Skeletal muscle tissue (tissue), 4 donors: ENCODE results near the gene DNAAF5. TPM values are rescaled to one million over a fixed set of nuclear protein-coding genes. Genes with fewer than 3 reads are reported as not detected.
A peak's percentile ranks its signal among the peaks of the same experiment; 100 is the strongest.

Experiments used
- H3K27ac ChIP-seq: one replicate; pipeline ENCODE4 v1.7.0; 2013; ENCODE audit warnings: mild to moderate bottlenecking, low read depth, low read length, inconsistent platforms
- H3K27me3 ChIP-seq, 3 donors: one replicate each; pipeline ENCODE4 v1.7.0; 2013; ENCODE audit warnings: low read length in 3 of 3; ENCODE audit not compliant: control insufficient read depth in 3 of 3, insufficient read depth in 3 of 3
- H3K36me3 ChIP-seq, 3 donors: one replicate each; pipeline ENCODE4 v1.7.0; 2013; ENCODE audit warnings: low read length in 3 of 3; ENCODE audit not compliant: control insufficient read depth in 3 of 3, insufficient read depth in 3 of 3
- H3K4me1 ChIP-seq, 3 donors: one replicate each; pipeline ENCODE4 v1.7.0; 2013; ENCODE audit warnings: low read length in 3 of 3, mild to moderate bottlenecking in 3 of 3; ENCODE audit not compliant: control insufficient read depth in 3 of 3, insufficient read depth in 3 of 3
- H3K4me3 ChIP-seq, 3 donors: one replicate each; pipeline ENCODE4 v1.7.0; 2013; ENCODE audit warnings: low read length in 3 of 3
- H3K9ac ChIP-seq, 3 donors: one replicate each; pipeline ENCODE4 v1.7.0; 2013; ENCODE audit warnings: low read length in 3 of 3, mild to moderate bottlenecking in 3 of 3, moderate library complexity in 2 of 3, low read depth in 1 of 3
- H3K9me3 ChIP-seq, 3 donors: one replicate each; pipeline ENCODE4 v1.7.0; 2013; ENCODE audit warnings: low read length in 3 of 3; ENCODE audit not compliant: control insufficient read depth in 3 of 3
- total RNA-seq: library from RNA; depleted of rRNA; stranded (reverse); fragments of >200 nt; gene quantifications from one replicate; pipeline ENCODE4 v1.2.3, GENCODE V29; 2014
- donor health status: Osteomylitis.

The DNAAF5 gene
- total RNA-seq, 1 donor from 2014 or later, result 13.0 TPM

DNA sequence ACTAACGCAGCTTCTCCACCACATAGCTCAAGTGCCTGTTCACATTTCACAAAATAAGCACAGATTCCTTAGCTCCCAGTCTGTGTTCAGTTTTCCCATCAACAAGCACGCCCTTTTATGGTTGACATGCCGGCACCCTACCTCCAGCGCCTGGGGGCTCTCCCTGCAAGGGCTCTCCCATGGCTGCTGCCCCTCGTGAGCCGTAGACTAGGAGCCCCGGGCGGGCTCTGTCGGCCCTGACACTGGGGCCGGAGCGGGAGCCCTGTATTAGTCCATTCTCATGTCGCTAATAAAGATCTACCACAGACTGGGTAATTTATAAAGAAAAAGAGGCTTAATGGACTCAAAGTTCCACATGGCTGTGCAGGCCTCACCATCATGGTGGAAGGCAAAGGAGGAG is 34.6 kb downstream of the DNAAF5 start:
- Histone ChIP-seq H3K9ac (no peak overlapping the region), H3K27ac (no peak overlapping the region), H3K36me3 (peaks cover 51 to 61% (median 58%) of the 10 kb centered on the region in 3 donors), H3K9me3 (no peaks in the 10 kb centered on the region), H3K27me3 (no peaks in the 10 kb centered on the region), H3K4me1 (no peaks in the 10 kb centered on the region), H3K4me3 (no peak overlapping the region)

DNA sequence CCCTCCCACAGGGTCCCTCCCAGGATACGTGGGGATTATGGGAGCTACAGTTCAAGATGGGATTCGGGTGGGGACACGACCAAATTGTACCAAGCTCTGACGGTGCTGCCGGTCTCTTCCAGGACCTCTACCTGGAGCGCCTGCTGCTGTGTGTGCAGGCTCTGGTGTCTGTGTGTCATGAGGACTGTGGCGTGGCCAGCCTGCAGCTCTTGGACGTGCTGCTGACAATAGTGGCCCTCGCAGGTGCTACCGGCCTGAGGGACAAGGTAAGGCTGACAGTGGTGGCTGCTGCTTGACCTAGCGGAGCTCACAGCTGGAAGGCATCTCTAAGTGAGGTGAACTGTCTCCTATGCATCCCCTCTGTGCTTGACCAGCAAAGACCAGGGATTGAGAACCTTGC is 35.1 kb downstream of the DNAAF5 start:
- Histone ChIP-seq H3K9ac (no peak overlapping the region), H3K4me3 (no peak overlapping the region), H3K27ac (no peak overlapping the region), H3K4me1 (no peaks in the 10 kb centered on the region), H3K36me3 (peaks cover 49 to 58% (median 55%) of the 10 kb centered on the region in 3 donors), H3K9me3 (no peaks in the 10 kb centered on the region), H3K27me3 (no peaks in the 10 kb centered on the region)

DNA sequence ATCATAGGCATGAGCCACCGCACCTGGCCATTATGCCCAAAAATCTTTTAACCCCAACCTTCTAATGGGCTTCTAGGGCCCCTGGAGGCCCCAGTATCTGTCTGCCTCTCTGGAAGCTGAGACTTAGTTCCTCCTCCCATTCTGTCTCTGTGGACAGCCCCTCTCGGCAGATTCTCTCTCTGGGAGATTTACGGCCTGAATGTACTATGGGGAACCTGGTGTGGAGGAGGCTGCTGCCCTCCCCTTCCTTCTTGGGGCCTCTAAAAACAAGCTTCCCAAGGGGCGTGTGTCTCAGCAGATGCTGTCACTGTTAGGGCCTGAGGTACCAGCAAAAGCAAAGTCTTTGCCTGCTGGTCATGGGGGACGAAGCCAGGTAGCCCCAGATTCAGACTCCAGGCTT is 36.4 kb downstream of the DNAAF5 start:
- Histone ChIP-seq H3K27me3 (no peaks in the 10 kb centered on the region), H3K9ac (no peak overlapping the region), H3K4me3 (no peak overlapping the region), H3K9me3 (no peaks in the 10 kb centered on the region), H3K4me1 (peaks cover 0 to 3% (median 0%) of the 10 kb centered on the region in 3 donors), H3K27ac (no peak overlapping the region), H3K36me3 (peaks cover 37 to 45% (median 42%) of the 10 kb centered on the region in 3 donors)

DNA sequence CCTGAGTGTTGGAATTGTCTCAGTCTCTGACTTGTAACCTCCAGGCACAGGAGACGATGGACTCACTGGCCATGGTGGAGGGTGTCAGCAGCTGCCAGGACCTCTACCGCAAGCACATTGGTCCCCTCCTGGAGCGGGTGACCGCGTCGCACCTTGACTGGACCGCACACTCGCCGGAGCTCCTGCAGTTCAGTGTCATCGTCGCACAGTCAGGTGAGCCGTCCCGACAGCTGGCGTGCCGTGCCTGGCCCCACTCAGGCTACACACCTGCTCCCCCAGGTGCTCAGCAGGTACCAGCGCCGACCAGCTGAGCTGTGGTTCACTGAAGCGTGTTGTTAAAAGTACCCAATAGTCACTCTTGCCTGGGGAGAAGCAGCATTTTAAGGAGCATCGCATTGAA is 37.3 kb downstream of the DNAAF5 start:
- no peak overlapping the region for H3K27ac ChIP-seq
- H3K9ac ChIP-seq, result no peak overlapping the region
- no peak overlapping the region for H3K4me3 ChIP-seq
- peaks cover 6 to 12% (median 6%) of the 10 kb centered on the region in 3 donors for H3K4me1 ChIP-seq
- H3K27me3 ChIP-seq, result no peaks in the 10 kb centered on the region
- H3K9me3 ChIP-seq, result no peaks in the 10 kb centered on the region
- peaks cover 35 to 41% (median 37%) of the 10 kb centered on the region in 3 donors for H3K36me3 ChIP-seq

DNA sequence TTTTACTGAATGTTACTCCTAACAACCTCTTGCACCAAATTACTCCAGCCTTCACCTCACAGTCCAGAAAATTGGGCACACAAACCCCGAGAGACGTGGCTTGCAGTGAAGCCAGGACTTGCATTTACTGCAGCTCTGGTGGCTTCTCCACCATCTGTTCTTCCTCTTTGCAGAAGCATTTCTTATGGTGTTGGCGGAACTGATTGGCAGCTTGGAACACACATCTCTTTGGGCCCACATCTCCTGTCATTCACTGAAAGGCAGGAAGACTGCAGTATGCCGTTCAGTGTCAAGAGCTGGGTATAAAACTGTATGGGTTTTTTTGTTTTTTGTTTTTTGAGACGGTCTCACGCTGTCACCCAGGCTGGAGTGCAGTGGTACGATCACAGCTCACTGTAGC is 38.9 kb downstream of the DNAAF5 start:
- Histone ChIP-seq H3K27me3 (no peaks in the 10 kb centered on the region), H3K27ac (no peak overlapping the region), H3K9me3 (no peaks in the 10 kb centered on the region), H3K36me3 (peaks cover 25 to 37% (median 37%) of the 10 kb centered on the region in 3 donors), H3K4me1 (peaks cover 9 to 18% (median 12%) of the 10 kb centered on the region in 3 donors), H3K9ac (no peak overlapping the region), H3K4me3 (no peak overlapping the region)

- H3K9ac ChIP-seq, result no peak overlapping the region
Observed at GRCh38 chr7:767580-767940, 41.1 kb downstream of the DNAAF5 start.

DNA sequence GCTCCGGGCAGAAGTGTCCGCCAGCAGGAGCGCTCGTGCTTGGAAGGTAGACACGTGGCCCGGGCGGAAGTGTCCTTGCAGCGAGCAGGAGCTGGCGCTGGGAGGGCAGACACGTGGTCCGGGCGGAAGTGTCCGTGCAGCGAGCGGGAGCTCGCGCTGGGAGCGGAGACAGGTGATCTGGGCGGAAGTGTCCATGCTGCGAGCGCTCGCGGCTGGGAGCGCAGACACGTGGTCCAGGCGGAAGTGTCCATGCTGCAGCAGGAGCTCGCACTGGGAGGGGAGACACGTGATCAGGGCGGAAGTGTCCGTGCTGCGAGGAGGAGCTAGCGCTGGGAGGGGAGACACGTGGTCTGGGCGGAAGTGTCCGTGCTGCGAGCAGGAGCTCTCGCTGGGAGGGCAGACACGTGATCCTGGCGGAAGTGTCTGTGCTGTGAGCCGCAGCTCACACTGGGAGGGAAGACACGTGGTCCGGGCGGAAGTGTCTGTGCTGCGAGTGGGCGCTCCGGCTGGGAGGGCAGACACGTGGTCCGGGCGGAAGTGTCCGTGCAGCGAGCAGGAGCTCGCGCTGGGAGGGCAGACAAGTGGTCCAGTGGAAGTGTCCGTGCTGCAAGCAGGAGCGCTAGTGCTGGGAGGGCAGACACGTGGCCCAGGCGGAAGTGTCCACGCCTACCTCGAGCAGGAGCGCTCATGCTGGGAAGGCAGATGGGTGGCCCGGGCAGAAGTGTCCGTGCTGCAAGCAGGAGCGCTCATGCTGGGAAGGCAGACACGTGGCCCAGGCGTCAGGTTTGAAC is 41.6 kb downstream of the DNAAF5 start:
- peaks cover 24 to 30% (median 27%) of the 10 kb centered on the region in 3 donors for H3K36me3 ChIP-seq
- H3K27ac ChIP-seq, result peak overlapping the region; percentile 75
- no peaks in the 10 kb centered on the region for H3K9me3 ChIP-seq
- H3K4me1 ChIP-seq, result peaks cover 17 to 23% (median 19%) of the 10 kb centered on the region in 3 donors
- peak overlapping the region in 1 of 3 donors; percentile 51 for H3K9ac ChIP-seq
- peak overlapping the region in 2 of 3 donors; percentile 13 to 40 for H3K4me3 ChIP-seq
- no peaks in the 10 kb centered on the region for H3K27me3 ChIP-seq

More at GRCh38 chr7:767580-767940, 41.1 kb downstream of the DNAAF5 start:
- Histone ChIP-seq H3K36me3 (peaks cover 25 to 30% (median 29%) of the 10 kb centered on the region in 3 donors), H3K4me3 (no peak overlapping the region), H3K27me3 (no peaks in the 10 kb centered on the region), H3K4me1 (peaks cover 17 to 23% (median 19%) of the 10 kb centered on the region in 3 donors), H3K9me3 (no peaks in the 10 kb centered on the region), H3K27ac (peak overlapping the region; percentile 75)

DNA sequence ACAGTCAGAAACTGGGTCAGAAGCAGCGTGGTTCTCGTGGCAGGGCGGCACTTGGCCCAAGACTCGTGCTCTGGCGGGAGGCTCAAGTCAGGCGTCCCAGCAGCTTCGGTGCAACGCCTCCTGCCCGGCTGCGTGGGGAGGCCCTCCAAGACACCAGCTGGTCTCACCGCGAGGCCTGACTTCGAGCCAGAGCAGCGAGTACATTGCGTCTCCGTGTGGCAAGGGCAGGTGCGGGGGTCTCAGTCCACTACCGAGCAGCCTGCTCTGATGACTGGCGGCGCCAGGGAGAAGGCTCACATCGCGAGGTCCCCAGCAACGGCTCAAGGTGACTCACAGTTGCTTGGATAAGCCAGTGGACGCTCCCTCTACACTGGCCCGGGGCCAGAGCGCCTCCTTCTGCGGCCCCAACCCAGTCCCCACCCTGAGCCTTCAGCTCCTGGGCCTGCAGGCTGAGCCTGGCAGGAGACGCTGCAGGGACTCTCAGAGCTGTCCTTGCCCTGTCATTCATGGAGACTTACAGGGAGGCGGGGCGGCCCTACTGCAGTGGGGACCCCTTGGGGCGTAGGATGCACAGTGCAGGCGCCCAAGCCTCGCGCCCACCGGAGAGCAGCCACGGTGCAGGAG is 42.5 kb downstream of the DNAAF5 start:
- Histone ChIP-seq H3K9me3 (no peaks in the 10 kb centered on the region), H3K36me3 (peaks cover 22 to 29% (median 26%) of the 10 kb centered on the region in 3 donors), H3K4me3 (peak overlapping the region in 2 of 3 donors; percentile 13 to 40), H3K27ac (peak overlapping the region; percentile 75), H3K27me3 (no peaks in the 10 kb centered on the region), H3K9ac (peak overlapping the region in 2 of 3 donors; percentile 38 to 51), H3K4me1 (peaks cover 17 to 23% (median 19%) of the 10 kb centered on the region in 3 donors)

- no peaks in the 10 kb centered on the region for H3K27me3 ChIP-seq
- peaks cover 17 to 23% (median 19%) of the 10 kb centered on the region in 3 donors for H3K4me1 ChIP-seq
- H3K9me3 ChIP-seq, result no peaks in the 10 kb centered on the region
- no peak overlapping the region for H3K9ac ChIP-seq
- H3K27ac ChIP-seq, result no peak overlapping the region
- peaks cover 18 to 24% (median 21%) of the 10 kb centered on the region in 3 donors for H3K36me3 ChIP-seq
- H3K4me3 ChIP-seq, result no peak overlapping the region
Observed at GRCh38 chr7:770336-770735, 43.8 kb downstream of the DNAAF5 start.

- H3K9ac ChIP-seq, result no peak overlapping the region
- H3K4me3 ChIP-seq, result no peak overlapping the region
- H3K9me3 ChIP-seq, result no peaks in the 10 kb centered on the region
- peaks cover 17 to 23% (median 19%) of the 10 kb centered on the region in 3 donors for H3K4me1 ChIP-seq
- H3K27ac ChIP-seq, result peak overlapping the region; percentile 66
- peaks cover 18 to 22% (median 21%) of the 10 kb centered on the region in 3 donors for H3K36me3 ChIP-seq
- no peaks in the 10 kb centered on the region for H3K27me3 ChIP-seq
Observed at GRCh38 chr7:770741-771166, 44.3 kb downstream of the DNAAF5 start.
